HG02840 (cell line): ENCODE results near the gene HBP1.

Experiments used
- ATAC-seq: cut with Tn5 transposase; IDR thresholded peaks from one replicate; pipeline ENCODE4 v1.9.1; 2021; ENCODE audit warnings: mild to moderate bottlenecking, moderate library complexity, moderate number of reproducible peaks; ENCODE audit not compliant: unreplicated experiment, low FRiP score

HBP1 gene

DNA sequence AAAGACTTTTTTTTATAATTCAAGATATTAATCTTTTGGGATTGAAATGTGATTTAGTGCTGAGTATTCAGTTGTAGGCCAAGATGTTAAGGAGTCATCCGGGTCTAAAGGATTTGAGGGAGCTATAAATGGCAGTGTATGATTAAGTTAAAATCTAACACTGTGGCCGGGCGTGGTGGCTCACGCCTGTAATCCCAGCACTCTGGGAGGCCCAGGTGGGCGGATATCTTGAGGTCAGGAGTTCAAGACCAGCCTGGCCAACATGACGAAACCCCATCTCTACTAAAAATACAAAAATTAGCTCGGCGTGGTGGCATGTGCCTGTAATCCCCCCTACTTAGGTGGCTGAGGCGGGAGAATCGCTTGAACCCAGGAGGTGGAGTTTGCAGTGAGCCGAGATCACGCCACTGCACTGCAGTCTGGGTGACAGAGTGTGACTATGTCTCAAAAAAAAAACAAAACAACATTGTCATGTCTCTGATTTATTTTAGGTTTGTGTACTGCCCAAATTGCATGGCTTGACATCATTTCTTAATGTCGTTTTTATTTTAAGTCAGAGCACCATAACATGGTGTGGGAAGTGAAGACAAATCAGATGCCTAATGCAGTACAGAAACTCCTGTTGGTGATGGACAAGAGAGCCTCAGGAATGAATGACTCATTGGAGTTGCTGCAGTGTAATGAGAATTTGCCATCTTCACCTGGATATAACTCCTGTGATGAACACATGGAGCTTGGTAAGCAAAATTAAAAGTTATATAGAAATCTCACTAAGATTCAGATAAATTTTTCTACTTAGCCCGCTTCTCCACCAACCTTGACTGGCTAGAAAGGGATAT is 10.7 kb downstream of the HBP1 start:
- no peak for ATAC-seq

DNA sequence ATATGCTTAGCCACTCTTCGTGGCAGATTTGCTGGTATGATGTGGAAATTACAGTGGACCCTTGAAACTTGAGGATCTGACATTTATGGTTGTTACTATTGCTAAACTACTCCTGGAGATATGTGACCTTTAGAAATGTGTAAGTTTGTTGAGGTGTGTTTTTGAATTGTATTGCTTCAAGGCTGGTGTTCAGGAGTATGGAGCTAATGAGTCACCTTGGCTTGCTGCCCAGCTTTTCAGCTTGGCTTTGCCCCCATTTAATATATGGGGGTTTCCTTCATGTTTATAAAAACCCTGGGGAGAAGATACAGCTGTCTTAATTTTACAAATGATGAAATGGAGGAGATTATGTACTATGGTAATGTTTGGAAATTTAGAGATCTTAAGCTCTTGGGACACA is 11.6 kb downstream of the HBP1 start:
- ATAC-seq: no peak

DNA sequence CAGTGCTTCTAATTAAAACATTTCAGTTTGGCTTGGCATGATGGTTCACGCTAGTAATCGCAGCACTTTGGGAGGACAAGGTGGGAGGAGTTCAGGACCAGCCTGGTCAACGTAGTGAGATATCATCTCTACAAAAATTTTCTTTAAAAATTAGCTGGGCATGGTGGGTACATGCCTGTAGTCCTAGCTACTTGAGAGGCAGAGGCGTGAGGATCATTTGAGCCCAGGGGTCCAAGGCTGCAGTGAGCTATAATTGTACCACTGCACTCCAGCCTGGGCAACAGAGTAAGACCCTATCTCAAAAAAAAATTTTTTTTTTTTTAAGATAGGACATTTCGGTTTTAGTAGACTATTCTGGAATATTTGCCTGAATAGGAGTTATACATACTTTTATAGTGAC is 12.4 kb downstream of the HBP1 start:
- no peak for ATAC-seq

DNA sequence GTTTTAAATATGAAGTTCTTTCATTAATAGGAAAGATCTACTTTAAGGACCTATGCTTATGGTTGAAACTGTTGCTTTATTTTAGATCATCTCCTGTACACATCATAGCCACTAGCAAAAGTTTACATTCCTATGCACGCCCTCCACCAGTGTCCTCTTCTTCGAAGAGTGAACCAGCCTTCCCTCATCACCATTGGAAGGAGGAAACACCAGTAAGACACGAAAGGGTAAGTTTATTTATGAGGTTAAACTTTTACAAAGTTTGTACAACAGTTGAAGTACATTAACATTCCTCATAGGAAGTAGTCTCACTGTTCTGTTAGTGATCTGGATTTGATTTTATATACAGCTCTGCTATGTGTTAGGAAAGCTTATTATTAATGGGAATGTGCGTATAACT is 16.9 kb downstream of the HBP1 start:
- ATAC-seq: no peak

DNA sequence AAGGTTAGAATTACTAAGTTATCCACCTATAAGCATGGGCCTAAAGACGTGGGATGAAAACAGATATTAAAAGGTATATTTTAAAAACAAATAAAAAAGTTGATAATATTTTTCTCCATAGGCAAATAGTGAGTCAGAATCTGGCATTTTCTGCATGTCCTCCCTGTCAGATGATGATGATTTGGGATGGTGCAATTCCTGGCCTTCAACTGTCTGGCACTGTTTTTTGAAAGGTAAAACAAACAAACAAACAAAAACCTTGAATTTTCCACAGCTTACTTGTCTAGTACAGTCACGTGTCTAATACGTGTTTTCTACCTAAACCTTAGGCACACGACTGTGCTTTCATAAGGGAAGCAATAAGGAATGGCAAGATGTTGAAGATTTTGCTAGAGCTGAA is 17.4 kb downstream of the HBP1 start:
- ATAC-seq: no peak

DNA sequence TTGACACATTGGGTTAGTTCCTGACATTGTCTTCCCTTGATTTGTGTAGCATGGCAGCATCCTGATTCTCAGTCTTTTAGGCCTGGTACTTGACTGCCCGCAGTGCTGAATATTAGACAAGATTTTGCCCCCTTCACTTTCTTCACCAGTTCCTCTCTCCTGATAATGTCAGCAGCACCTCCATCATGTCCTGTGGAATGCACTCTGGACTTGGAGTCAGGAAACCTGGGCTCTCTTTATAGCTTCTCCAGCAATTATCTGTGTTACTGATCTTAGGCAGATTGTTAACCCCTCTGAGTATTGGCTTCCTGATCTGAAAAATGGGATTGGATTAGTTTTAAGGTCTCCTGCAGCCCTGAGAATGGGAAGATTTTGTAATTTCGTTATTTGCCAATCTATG is 19.0 kb downstream of the HBP1 start:
- ATAC-seq: no peak

DNA sequence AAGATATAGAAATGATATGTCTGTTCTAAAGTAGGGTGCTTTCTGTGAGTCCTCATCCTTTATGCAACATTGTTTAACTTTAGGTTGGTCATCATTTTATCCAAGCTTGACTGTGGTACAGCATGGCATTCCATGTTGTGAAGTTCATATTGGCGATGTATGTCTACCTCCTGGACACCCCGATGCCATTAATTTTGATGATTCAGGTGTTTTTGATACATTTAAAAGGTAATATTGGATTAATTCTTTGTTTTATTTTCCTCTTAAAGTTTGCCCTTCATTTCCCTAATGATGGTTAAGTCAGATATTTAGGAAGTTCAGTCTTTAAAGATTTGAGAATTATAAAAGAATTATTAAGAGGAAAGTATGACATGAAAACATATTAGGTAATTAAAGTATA is 21.3 kb downstream of the HBP1 start:
- ATAC-seq: no peak

DNA sequence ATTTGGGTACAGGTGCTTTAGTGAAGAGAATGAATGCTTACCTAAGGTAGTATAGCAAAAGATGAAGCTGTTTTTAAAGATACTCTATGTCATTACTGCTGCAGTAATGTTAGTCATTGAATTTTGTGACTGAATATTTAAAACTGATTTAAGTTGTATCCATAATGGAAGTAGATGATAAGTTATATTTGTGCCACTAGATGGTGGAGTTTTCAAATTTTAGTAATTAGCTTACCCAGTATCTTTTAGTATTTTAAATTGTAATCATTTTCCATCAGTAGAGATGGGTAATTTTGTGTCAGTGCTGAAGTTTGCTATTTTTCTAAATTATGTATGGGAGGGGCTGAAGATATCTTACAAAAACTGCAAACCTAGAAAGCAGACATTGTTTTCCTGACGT is 25.2 kb downstream of the HBP1 start:
- no peak for ATAC-seq

DNA sequence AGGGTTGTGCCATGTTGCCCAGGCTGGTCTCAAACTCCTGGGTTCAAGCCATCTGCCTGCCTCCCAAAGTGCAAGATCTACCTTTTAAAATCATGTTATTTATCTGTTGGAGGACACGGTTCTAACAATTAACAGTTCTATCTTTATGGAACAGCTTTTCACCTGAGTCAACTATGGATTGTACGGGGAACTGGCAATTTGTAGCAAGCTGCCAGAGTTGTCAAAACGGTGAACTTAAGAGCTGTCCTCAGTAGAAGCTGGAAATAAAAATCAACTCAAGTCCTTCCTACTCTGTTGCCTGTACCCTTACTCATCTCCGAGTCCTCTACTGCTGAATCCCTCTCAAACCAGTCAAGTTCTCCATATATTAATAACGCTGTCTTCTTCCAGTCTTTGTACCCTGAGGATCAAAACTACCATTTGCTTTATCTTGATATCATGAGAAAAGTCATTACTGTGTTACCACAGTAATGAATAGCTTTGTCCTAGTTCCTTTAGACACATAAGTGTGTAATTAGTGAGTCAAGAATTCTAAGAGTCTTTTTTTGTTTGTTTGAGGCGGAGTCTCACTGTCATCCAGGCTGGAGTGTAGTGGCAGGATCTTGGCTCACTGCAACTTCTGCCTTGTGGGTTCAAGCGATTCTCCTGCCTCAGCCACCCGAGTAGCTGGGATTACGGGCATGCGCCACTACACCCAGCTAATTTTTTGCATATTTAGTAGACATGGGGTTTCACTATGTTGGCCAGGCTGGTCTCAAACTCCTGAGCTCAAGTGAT is 28.2 kb downstream of the HBP1 start:
- ATAC-seq: no peak

DNA sequence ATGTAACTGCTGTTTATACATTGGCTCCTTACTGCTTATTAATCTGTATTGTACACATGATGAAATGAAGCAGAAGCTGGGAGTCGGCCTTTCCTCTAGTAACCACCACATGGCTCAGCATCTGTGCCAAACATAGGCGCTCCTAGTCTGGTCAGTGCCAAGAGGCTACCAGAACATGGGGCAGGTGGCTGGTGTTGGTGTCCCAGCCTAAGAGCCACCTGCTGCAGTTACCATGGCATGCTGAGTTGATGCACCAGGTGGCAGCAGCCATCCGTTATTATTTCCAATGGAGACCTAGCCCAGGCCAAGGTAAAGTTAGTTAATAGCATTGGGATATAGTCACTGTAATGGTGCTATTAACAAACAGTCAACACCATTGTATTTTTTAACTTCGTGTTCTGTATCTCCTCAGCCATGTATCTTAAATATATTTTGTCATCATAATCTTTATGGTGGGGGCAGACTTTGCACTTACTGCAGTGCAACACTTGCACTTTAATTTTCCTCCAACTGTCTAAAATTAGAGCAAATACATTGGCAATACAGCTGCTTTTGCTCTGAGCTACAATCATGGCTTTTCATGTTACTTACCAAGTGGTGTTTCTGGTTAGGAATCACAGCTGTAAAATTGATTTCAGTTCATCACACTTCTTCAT is 33.1 kb downstream of the HBP1 start:
- ATAC-seq: no peak

DNA sequence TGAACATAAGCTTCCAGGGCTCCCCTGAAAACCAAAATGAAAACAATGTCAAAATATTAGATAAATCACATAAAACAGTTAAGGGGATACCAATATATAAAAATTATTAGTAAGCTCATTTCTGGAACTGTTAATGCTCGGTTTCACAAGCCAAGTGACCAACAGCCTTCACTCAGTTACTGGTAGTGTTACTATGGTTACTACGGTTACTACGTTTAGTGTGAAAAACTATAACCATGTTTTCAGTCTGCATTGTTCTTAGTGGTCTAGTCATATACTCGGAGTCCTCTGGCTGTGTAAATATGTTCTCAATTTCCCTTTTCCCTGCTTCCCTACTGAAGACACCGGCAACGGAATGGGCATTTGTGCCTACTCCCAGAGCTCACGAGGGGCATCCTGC is 34.8 kb downstream of the HBP1 start:
- no peak for ATAC-seq

DNA sequence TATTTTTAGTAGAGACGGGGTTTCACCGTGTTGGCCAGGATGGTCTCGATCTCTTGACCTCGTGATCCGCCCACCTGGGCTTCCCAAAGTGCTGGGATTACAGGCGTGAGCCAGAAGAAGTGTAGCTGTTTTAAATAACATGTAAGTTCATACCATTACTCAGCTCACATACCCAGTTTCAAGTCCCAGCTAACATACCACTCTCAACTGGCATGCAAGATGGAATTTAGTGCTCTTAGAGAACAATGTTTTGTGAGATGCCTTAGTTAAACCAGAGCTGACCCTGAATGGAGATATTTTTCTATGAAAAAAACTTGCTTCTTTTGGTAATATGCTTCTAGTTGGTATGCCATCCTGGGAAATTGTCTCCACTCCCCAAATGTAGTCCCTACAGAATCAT is 37.3 kb downstream of the HBP1 start:
- ATAC-seq: no peak

DNA sequence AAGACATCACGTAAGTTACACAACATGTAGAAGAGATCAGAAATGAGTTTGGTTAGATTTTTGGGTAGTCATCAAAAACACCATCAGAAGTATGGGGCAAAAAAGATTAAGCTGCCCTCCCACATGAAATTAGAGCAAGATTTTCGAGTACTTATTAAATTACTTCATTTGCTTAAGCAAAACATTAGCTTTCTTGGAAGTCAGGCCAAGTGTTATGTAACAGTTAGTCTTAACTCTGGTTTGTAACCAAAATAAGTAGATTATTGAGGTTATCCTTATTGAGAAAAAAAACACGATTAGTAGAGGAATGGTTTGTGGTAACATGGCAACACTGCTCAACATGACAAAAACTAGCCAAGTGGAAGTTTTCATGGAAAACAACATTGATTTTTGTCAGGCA is 37.9 kb downstream of the HBP1 start:
- no peak for ATAC-seq

DNA sequence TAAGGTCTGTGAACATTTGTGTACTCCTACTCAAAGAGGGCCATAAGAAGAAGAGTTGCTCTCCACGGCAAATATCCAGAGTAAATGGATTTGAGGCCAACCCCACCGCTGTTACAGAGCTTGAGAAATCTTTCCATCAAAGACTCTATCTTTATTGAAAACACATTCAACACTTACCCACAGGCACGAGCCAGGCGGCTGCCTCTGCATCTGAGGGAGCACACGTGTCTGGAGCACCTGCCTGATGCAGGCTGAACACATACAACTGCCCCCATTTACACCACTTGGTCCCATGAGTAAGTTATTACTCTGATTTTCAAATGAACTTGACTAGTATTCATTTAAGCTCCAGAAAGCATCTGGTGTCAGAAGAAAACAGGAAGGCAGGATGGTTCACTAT is 38.7 kb downstream of the HBP1 start:
- no peak for ATAC-seq

DNA sequence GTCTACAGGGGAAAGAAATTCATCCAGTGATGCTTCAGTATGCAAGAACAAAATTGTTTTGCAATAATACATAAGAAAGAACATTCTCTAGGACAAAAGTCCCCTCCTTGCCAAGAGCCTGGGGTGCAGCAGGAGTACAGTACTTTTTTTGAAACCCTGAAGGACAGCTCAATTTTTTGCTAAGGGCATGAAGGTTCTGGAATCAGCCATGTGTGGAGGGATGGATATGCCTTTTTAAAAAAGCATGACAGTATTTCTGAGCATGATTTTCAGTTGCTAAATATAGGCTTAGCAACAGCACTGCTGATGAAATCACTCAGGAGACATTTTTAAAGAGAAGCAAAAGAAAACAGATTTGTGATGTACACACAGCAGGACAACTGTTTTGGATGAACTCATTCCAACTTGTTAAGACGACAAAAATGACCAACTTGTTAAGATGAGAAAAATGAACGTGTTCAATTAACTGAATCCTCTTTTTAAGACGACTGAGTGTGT is 39.3 kb downstream of the HBP1 start:
- no peak for ATAC-seq

DNA sequence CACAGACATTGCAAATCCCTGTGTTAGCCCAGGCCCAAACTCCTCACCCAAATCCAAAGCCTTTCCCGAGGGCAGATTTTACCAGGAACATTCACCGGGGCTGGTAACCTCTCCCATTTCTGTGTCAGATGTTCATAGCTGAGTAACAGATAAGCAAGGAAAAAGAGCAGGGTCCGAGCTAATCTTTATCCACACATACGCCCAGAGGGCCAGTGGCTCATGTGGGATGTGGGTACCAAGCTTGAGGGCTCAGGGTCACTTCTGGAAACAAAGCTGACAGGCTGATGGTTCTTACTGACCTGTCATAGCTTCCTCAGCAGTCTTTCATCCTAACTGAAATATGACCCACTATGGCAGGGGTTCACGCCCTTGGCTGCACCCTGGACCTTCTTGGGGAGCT is 39.8 kb downstream of the HBP1 start:
- ATAC-seq: no peak

DNA sequence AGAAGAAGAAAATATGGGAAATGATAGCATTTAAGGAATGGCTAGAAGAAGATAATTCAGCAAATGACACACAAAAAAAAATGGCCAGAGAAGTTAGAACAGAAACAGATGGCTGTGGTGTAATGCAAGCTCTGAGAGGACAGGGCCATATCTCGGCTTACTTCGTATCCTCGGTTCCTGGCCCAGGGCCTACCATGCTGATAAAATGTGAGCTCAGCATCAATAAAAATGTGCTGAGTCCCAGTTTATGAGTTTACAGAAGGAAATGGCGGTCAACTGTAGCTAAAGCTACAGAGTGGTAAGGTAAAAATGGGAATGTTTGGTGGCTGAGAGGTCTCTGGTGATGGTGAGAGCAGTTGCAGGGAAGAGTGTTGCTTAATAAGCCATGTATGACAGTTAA is 40.8 kb downstream of the HBP1 start:
- no peak for ATAC-seq

DNA sequence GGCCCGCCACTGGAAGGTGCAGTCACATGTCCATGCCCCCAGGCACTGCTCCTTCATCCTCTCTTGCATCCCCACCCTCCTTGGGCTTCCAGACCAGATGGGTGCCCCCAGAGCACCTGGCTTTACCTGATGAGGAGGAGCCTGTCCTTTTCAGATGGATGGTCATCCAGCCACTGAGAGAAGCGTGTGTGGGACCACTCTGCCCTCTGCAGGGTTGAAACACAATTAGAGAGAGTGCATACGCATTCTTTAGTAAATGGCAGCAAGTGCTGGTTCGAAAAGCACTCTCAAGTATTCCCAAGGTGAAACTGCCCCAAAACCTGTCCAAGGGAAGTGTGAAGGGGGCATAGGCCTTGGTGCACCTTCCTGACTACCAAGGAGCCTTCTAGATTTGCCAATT is 41.6 kb downstream of the HBP1 start:
- no peak for ATAC-seq

DNA sequence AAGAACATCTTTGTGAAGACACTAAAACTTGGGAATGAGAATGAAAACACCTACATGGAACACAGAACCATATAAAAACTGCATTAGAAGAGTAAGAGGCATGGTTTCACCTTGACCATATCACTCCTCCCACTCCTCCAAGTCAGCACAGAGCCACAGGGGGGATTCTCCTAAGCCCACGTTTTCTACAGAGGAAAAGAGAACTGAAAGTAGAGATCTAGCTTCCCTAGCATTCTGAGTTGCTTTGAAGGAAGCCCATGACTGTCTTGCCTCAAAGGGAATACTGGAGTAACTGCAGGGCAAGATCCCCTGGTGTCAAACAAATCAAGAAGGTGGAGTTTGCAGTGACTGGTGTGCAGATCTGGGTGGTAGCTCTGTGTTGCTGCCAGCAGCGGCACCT is 43.9 kb downstream of the HBP1 start:
- ATAC-seq: no peak

DNA sequence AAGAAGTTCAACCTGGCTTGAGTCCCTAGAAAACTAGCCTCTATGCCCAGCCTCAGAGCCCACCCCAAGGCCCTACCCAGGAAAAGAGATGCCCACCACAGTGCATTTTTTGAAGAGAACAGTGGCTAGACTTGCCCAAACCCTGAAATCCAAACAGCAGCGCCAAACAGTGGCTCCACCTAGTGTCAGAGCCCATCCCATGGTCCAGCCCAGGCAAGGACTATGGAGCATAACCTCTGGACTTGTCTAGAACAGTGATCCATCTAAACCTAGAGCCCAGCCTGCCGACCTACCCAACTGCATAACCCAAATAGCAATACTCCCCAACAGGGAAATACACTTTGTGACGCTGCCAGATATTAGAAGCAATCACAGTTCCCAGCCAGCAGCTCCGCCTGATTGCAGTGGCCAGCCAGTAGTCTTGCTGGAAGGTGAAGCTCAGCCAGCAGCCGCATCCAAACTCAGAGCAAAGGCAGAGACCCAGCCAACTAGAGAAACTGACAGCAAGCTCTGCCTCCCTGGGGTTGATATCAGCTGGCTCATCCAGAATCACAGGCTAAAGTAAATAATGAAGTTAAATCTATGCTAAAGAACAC is 44.5 kb downstream of the HBP1 start:
- ATAC-seq: no peak

DNA sequence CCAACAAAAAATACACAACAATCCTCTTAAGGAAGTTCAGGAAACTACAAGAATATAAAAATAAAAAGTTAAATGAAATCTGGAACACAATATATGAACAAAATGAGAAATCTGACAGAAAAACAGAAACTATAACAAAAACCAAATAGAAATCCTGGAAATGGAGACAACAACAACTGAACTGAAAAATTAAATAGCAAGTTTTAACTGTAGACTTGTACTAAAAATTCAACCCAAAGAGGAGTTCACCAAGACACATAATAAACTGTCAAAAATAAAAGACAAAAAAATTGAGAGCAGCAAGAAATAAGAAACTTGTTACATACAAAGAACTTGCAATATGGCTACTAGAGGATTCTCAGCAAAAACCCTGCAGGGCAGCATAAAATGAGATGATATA is 45.1 kb downstream of the HBP1 start:
- ATAC-seq: no peak
